Activated CD8-positive, alpha-beta memory T cell treated with anti-CD3 and anti-CD28 coated beads for 1 hour (primary cell): Measurements from ENCODE around the gene GRID1.

Experiments used
- DNase-seq, 2 donors: peaks; one replicate each; pipeline ENCODE4 v3.0.0-alpha.2; 2020; ENCODE audit warnings: low read depth in 1 of 2; ENCODE audit errors: extremely low read depth in 1 of 2

GRID1 gene

GRCh38 chr10:86340176-86340990 is 26.2 kb downstream of the GRID1 start:
- DNase-seq = no peak

- DNase-seq = no peak
These were observed 27.2 kb downstream of the GRID1 start for GRCh38 chr10:86339226-86339865.

- no peak for DNase-seq
These were observed 29.4 kb downstream of the GRID1 start for GRCh38 chr10:86337121-86337601.

- DNase-seq = no peak
These were observed 30.3 kb downstream of the GRID1 start for GRCh38 chr10:86336341-86336740.

GRCh38 chr10:86335831-86336230 is 30.8 kb downstream of the GRID1 start:
- no peak for DNase-seq

- no peak for DNase-seq
These were observed 31.3 kb downstream of the GRID1 start for GRCh38 chr10:86335257-86335656.

- DNase-seq = no peak
These were observed 32.0 kb downstream of the GRID1 start for GRCh38 chr10:86334488-86335085.

GRCh38 chr10:86333826-86334487 is 32.6 kb downstream of the GRID1 start:
- DNase-seq = no peak

GRCh38 chr10:86331861-86332260 is 34.7 kb downstream of the GRID1 start:
- no peak for DNase-seq

- no peak for DNase-seq
These were observed 35.5 kb downstream of the GRID1 start for GRCh38 chr10:86330778-86331763.

- DNase-seq = no peak
These were observed 36.5 kb downstream of the GRID1 start for GRCh38 chr10:86329896-86330680.

GRCh38 chr10:86329093-86329710 is 37.4 kb downstream of the GRID1 start:
- DNase-seq = no peak

- DNase-seq = no peak
These were observed 38.5 kb downstream of the GRID1 start for GRCh38 chr10:86327954-86328725.

GRCh38 chr10:86325158-86325557 is 41.4 kb downstream of the GRID1 start:
- DNase-seq = no peak

GRCh38 chr10:86321568-86321967 is 45.0 kb downstream of the GRID1 start:
- DNase-seq = no peak

- no peak for DNase-seq
These were observed 46.9 kb downstream of the GRID1 start for GRCh38 chr10:86319676-86320075.

GRCh38 chr10:86317949-86318725 is 48.5 kb downstream of the GRID1 start:
- no peak for DNase-seq
